ENCODE results near the gene PPARD. TPM values are rescaled to one million over a fixed set of nuclear protein-coding genes. Genes with fewer than 3 reads are reported as not detected.

Gene PPARD
- total and polyA plus RNA-seq, 2 of the 13 experiments (the other 11 are each of a cell fraction or from before 2014, with no cell fraction given), result 6.1 to 13.3 TPM

DNA sequence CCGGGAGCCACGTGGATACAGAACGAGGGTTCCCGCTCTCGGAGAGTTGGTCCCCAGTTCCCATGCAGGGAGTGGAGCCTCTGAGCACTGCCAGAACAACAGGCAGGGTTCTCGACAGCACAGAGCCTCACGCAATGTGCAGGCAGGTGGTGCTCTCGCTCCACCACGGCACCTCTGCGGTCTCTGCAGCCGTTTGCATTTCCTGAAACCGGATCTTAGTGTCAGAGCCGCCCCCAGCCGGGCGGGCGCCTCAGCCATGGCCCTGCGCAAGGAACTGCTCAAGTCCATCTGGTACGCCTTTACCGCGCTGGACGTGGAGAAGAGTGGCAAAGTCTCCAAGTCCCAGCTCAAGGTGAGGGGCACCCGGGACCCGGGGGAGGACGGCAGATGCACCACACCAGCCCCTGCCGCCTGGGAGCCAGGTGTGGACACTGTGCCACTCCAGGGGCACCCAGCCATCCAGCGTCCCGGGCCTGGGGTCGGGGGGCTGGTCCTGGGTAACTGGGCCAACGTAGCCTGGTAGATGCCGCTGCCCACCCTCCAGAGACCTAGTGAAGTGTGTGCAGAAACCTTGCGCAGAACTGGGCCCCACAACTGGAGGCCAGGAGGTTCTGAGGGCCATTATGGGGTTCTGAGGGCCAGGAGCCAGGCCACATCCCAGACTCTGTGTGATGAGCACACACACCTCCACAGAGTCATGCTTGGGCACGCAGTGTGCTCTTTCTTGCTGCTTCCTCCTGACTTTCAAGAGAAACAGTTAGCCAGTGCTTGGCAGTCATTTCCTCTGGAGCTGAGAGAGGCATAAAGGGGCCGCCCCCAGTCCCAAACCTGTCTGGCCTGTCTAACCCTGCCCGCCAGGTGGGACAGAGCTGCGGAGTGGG is 44.5 kb upstream of the PPARD start, which contains the start of gene DEF6 (continued):
- TF ChIP-seq MIXL1 (CRISPR knock-in tag; IDR thresholded peaks at IDR 0.05), result peak; percentile 87
- TF ChIP-seq IRF2 (CRISPR knock-in tag; IDR thresholded peaks at IDR 0.05), result peak; percentile 85
- TF ChIP-seq ZIK1 (CRISPR knock-in tag; IDR thresholded peaks at IDR 0.05; ENCODE audit: borderline replicate concordance, low read depth), result peak; percentile 71; the same call in 1 of the 2 replicates
- peak; percentile 55; the same call in 1 of the 2 replicates for TF ChIP-seq MAZ (IDR thresholded peaks at IDR 0.05; ENCODE audit: borderline replicate concordance, low read depth, low read length)
- peak; percentile 87 for TF ChIP-seq MAZ (CRISPR knock-in tag; IDR thresholded peaks at IDR 0.05; ENCODE audit: low read depth)
- no peak; the same call in 1 of the 2 replicates for TF ChIP-seq NFE2L1 (CRISPR knock-in tag; IDR thresholded peaks at IDR 0.05; ENCODE audit: borderline replicate concordance)
- TF ChIP-seq ZBTB37 (CRISPR knock-in tag; IDR thresholded peaks at IDR 0.05), result peak; percentile 73; the same call in 1 of the 2 replicates
- peak; percentile 99 for TF ChIP-seq ELF3 (CRISPR knock-in tag; IDR thresholded peaks at IDR 0.05)
- no peak for TF ChIP-seq ZNF17 (CRISPR knock-in tag; IDR thresholded peaks at IDR 0.05)
- no peak for TF ChIP-seq ZNF138 (CRISPR knock-in tag; IDR thresholded peaks at IDR 0.05; ENCODE audit: low read depth)

All from HepG2 (cell line).